ENCODE measurements around the gene PCSK1.

DNA sequence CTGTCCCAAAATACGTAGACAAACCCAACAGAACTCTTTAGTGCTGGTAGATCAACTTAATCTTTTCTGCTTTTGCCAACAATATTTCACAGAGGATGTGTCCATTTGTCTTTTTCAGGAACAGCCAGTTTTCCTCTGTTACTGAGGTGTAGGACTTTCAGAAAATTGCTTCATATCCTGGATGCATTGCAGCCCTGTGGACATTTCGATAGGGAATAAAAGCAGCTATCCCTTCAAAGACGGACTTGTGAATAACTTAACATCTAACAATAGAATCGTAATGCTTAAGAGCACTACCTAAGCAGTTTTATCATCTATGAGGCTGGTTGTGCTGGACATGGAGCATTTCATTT is 59.7 kb downstream of the PCSK1 start:
- TF ChIP-seq MYC (IDR thresholded peaks at IDR 0.05; ENCODE audit: borderline replicate concordance, low read length) (no peak), BCL3 (IDR thresholded peaks at IDR 0.05) (no peak), MAX (IDR thresholded peaks at IDR 0.05) (no peak), CTCF (IDR thresholded peaks at IDR 0.05) (no peak), POLR2A (IDR thresholded peaks at IDR 0.05; ENCODE audit: low read length) (no peak), CEBPB (IDR thresholded peaks at IDR 0.05) (no peak), CBX8 (IDR thresholded peaks at IDR 0.05) (no peak), NR3C1 (IDR thresholded peaks at IDR 0.05) (no peak), ESRRA (IDR thresholded peaks at IDR 0.05; ENCODE audit: borderline replicate concordance, low read length) (no peak), EP300 (IDR thresholded peaks at IDR 0.05) (no peak), E2F6 (IDR thresholded peaks at IDR 0.05; ENCODE audit: borderline replicate concordance, low read depth) (no peak)
- TF ChIP-seq, protein P1, sequence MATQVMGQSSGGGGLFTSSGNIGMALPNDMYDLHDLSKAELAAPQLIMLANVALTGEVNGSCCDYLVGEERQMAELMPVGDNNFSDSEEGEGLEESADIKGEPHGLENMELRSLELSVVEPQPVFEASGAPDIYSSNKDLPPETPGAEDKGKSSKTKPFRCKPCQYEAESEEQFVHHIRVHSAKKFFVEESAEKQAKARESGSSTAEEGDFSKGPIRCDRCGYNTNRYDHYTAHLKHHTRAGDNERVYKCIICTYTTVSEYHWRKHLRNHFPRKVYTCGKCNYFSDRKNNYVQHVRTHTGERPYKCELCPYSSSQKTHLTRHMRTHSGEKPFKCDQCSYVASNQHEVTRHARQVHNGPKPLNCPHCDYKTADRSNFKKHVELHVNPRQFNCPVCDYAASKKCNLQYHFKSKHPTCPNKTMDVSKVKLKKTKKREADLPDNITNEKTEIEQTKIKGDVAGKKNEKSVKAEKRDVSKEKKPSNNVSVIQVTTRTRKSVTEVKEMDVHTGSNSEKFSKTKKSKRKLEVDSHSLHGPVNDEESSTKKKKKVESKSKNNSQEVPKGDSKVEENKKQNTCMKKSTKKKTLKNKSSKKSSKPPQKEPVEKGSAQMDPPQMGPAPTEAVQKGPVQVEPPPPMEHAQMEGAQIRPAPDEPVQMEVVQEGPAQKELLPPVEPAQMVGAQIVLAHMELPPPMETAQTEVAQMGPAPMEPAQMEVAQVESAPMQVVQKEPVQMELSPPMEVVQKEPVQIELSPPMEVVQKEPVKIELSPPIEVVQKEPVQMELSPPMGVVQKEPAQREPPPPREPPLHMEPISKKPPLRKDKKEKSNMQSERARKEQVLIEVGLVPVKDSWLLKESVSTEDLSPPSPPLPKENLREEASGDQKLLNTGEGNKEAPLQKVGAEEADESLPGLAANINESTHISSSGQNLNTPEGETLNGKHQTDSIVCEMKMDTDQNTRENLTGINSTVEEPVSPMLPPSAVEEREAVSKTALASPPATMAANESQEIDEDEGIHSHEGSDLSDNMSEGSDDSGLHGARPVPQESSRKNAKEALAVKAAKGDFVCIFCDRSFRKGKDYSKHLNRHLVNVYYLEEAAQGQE (IDR thresholded peaks at IDR 0.05) = no peak
- TF ChIP-seq, protein P2, sequence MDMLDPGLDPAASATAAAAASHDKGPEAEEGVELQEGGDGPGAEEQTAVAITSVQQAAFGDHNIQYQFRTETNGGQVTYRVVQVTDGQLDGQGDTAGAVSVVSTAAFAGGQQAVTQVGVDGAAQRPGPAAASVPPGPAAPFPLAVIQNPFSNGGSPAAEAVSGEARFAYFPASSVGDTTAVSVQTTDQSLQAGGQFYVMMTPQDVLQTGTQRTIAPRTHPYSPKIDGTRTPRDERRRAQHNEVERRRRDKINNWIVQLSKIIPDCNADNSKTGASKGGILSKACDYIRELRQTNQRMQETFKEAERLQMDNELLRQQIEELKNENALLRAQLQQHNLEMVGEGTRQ (IDR thresholded peaks at IDR 0.05) = no peak
